ENCODE results near the gene TNFSF8.

The TNFSF8 gene

DNA sequence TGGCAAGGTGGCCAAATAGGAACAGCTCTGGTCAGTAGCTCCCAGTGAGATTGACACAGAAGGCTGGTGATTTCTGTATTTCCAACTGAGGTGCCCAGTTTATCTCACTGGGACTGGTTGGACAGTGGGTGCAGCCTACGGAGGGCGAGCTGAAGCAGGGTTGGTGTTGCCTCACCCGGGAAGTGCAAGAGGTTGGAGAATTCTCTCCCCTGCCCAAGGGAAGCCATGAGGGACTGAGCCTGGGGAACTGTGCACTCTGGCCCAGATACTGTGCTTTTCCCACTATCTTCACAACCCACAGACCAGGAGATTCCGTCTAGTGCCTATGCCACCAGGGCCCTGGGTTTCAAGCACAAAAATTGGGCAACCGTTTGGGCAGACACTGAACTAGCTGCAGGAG is 61.0 kb downstream of the TNFSF8 start:
- no peak for DNase-seq (ENCODE audit: low read depth)

DNA sequence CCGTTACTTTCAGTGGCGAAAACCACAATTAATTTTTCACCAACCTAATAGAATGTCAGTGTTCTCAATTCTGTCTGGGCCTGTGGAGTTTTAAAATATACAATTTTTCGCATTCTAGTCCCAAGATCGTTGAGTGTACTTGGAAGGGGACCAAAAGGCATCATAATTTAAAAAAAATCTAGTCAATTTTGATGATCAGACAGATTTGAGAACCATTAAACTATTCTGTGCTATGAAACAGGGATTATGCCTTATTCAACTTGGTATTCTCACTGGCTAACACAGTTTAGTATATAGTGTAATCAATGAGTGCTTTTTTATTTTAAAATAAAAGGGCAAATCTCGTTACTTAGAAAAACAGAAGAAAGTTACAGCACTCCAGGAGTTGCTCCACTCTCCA is 63.1 kb downstream of the TNFSF8 start:
- no peak for DNase-seq (ENCODE audit: low read depth)

DNA sequence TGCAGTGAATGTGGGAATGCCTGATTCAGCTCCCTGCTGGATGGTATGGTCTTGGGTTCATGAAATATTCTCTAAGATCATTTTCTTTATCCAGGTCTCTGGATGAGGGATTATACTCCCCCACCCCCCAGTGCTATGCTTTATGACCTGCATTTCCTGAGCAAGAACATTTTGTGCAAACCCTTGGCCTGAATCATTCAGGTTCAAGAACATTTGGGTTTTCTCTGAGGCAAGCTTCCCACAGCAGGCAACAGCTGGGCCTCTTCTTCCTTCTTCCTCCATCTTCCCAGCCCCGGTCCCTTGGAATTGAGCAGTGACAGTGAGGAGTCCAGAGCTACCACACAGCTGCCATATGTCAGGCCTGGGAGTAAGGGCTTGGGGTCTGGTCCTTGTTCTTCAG is 65.9 kb downstream of the TNFSF8 start:
- DNase-seq (ENCODE audit: low read depth), result no peak

DNA sequence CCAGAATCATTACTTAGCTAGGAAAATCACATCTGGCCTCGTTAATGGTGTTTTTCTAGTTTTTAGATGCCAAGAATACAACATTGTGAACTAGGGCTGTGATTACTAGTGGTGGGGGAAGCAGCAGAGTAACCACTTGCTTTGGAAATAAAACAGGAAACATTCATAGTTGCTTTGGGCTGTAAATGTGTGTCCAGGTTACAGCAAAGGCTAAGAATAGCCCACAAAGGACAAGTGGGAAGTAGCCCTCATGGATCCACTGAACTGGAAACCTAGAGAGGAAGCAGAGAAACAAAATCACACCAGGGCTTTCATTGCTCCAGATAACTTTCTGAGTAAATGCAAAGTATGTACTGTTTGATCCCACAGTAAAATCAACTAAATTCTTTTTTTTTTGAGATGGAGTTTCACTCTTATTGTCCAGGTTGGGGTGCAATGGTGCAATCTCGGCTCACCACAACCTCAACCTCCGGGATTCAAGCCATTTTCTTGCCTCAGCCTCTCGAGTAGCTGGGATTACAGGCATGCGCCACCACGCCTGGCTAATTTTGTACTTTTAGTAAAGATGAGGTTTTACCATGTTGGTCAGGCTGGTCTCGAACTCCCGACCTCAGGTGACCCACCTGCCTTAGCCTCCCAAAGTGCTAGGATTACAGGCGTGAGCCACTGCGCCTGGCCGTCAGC is 68.3 kb downstream of the TNFSF8 start:
- DNase-seq (ENCODE audit: low read depth), result no peak

DNA sequence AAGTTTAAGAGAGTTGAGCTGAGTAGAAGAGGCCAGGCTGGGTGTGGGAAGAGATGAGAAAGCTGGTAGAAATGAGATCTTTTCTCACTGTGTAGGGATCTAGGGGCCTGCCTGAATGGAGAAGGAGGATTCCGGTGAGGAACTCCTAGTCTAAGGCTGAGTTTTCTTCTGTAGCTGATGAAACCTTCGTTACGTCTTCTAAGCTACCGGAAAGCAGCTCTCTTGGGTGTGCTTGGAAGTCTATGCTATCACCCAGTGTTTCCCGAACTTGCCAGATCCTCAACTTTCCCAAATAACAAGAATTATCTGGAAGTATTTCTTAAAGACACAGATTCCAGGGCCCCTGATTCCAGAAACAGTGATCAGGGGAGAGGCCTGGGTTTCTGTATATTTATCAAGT is 69.1 kb downstream of the TNFSF8 start:
- DNase-seq (ENCODE audit: low read depth), result no peak

DNA sequence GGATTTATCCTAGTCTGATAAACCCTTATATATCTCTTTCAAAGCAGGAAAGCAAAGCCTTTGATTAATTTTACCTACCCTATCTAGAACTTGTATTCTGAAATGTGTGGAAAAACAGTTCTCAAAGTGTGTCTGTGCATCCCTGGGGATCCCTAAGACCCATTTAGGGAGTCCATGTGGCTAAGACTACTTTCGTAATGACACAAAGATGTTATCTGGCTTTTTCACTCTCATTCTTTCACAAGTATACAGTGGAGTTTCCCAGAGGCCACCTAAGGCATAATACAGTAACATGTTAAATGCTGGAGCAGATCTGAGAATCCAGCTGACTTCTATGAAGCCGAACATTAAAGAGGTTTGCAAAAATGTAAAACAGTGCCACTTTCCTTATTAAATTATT is 70.2 kb downstream of the TNFSF8 start:
- DNase-seq (ENCODE audit: low read depth), result no peak

DNA sequence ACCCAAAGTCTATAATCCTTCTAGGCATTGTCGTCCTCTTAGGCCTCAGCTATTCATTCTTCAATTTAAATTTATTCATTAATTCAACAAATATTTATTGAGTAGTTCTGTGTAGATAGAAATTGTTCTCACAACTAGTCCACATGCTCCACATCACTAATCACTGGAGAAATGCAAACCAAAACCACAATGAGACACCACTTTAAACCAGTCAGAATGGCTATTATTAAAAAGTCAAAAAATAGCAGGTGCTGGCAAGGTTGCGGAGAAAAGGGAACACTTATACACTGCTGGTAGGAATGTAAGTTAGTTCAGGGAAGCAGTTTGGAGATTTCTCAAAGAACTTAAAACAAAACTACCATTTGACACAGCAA is 73.5 kb downstream of the TNFSF8 start:
- DNase-seq (ENCODE audit: low read depth), result no peak

DNA sequence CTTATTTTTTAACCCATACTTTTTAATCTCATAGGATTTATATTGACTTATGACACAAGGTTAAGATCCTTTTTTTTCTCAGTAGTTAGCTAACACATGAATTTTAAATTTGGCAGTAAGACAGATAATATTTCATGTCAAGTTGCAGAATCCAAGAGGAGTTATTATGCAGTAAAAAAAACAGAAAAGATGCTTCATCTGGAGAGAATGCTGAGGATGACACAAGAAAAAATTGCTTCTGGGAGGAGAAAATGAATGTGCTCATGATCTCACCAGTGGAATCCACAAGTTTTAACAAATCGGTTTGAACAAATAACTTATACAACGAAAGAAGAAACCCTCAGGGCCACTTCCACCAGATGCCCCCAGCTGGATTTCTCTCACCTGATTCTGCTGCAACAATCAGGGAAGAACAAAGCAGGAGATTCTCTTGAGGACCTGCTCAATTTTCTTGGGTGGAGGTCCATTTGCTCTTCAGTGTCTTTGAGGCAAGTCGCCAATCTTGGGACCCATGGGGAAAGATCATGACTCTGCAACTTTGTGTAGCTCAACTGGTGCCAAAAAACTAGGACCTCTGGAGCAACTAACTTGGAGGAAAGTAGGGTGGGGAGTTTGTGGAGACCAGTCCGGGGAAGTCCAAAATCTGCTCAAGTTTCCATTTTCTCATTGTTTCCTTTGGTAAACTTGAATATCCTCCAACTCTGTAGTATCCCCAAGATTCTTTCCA is 74.0 kb downstream of the TNFSF8 start:
- DNase-seq (ENCODE audit: low read depth), result no peak

DNA sequence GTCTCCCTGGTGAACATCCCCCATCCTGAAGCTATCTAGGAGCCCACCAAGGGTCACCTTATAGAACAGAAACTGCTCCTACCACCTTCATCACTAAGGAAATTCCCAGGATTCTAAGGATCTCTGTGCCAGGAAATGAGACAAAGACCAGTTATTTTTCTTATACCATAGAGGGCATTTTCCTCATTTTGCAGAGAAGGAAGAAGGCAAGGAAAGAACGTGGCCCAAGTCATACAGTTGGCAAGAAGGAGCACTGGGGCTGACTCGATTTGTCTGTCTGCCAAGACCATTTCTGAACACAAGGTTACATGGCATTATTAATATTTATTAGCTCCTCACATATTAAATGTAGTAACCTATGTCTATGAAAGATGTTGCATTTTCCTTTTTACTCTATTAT is 74.9 kb downstream of the TNFSF8 start:
- no peak for DNase-seq (ENCODE audit: low read depth)

DNA sequence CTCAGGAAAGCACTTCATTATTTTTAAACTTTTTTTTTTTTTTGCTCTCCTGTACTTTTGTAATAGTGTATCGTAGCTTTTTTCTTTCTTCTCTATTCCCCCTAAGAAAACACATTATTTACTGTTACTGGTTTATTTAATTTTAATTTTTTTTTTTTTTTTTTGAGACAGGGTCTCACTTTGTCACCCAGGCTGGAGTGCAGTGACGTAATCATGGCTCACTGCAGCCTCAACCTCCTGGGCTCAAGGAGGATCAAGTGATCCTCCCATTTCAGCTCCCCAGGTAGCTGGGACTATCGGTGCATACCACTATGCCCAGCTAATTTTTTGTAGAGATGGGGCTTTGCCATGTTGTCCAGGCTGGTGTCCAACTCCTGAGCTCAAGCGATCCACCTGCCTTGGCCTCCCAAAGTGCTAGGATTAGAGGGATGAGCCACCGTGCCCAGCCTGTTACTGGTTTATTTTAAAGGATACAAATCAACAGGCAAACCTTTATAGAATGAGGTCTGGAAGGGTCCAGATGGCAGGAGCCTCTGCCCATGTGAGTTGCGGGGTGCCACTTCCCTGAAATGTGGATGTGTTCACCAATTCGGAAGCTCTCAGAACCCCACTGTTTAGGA is 75.5 kb downstream of the TNFSF8 start:
- DNase-seq (ENCODE audit: low read depth), result no peak

DNA sequence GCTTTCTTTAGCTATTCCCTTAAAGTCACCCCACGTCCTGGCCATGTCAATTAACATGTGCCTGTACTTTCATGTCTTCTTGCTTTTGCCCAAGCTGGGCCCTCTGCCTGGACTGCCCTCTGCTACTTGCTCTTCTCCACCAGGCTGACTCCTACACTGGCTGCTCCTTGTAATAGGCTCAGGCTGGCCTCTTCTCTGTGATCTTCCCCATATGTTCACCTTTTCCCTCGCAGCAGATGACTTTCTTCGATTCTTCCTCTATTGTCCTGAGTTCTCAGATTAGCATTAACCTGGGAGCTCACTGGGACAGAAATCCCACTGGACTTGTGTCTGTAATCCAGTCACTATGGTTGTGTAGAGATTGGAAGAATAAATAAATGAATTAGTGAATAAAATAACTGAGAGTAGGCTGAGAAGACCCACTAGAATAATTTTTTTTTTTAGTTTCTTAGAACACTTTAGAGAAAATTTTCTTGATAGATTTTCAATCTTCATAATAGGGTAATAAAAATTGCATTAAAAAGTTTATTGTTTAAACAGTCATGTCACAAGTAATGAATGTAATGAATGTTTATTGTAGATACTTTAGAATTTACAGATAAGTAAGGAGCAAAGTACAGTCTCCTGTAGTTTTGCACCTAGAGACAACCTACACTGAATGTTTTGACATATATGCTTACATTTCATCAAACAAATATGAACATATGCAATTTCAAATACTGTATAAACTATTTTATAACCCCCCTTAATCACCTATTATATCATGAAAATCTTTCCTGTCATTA is 77.1 kb downstream of the TNFSF8 start:
- DNase-seq (ENCODE audit: low read depth), result no peak

DNA sequence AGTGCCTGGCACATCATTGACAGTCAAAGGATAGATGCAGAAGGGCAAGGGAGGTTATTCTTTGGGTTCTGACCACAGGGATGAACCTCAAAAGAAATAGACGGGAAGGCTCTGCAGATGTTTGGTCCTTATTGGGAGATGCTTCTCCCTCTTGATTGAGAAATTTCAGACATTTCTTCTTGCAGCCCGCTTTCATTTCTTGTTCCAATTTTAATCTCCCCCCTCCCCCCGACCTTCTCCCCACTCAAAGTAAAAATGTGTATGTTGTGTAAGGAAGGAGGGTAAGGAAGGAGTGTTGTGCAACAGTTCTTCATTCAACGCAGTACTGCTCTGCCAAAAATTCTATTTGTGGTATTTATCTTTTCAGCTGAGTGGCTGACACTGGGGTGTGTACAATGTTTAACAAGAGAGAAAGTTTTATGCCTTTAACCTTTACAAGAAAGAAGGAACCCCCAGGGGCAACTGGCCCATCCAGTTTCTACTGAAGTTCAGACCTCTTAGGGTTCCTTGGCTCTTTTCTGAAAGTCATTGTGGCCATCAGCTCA is 78.3 kb downstream of the TNFSF8 start:
- no peak for DNase-seq (ENCODE audit: low read depth)

DNA sequence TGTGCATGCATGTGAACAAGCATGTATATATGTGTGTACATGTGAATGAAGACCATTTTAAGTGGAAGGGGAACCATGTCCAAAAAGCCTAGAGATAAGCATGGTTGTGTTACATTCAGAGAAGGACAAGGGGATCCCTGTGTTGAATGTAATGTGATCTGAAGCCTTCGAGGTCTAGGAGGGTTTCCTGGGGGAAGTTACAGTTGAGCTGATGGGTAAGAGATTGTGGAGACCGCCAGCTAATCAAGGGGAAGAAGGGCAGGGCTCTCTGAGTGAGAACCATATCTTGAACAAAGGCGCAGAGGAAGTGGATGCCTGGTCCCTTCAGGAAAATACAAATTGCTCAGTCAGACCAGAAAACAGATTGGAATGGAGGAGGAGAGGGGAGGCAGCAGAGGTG is 79.1 kb downstream of the TNFSF8 start:
- DNase-seq (ENCODE audit: low read depth), result no peak
